Neural progenitor cell (in vitro differentiated cells): ENCODE measurements around the gene XPO4. TPM values are rescaled to one million over a fixed set of nuclear protein-coding genes. Genes with fewer than 3 reads are reported as not detected.
"Not testable (repeated sequence)": the region's sequence is repeated elsewhere in the genome, so short reads cannot be mapped to it uniquely, and the experiment has no call there.

ENCODE experiments used
- DNase-seq: peaks from one replicate; pipeline ENCODE4 v3.0.0-alpha.2; 2016; ENCODE audit warnings: low spot score
- H2AFZ ChIP-seq: fragments of 200-600 bp; sonication (generic); replicated peaks from 2 replicates; pipeline ENCODE4 v1.6.1; 2016; ENCODE audit warnings: antibody characterized with exemption
- H3F3A ChIP-seq: fragments of 200-600 bp; sonication (generic); 2 replicates; pipeline ENCODE4 v1.6.1; 2016; ENCODE audit warnings: antibody characterized with exemption, low read depth
- H3K27ac ChIP-seq: fragments of 200-600 bp; sonication (generic); 2 replicates; pipeline ENCODE4 v1.5.1; 2016; ENCODE audit warnings: mild to moderate bottlenecking
- H3K27me3 ChIP-seq: fragments of 200-600 bp; sonication (generic); 2 replicates; pipeline ENCODE4 v1.6.1; 2016; ENCODE audit warnings: mild to moderate bottlenecking, moderate library complexity
- H3K36me3 ChIP-seq: fragments of 200-600 bp; sonication (generic); 2 replicates; pipeline ENCODE4 v1.5.1; 2016
- H3K4me1 ChIP-seq: fragments of 200-600 bp; sonication (generic); 2 replicates; pipeline ENCODE4 v1.6.1; 2016; ENCODE audit warnings: mixed run types
- H3K4me2 ChIP-seq: fragments of 200-600 bp; sonication (generic); 2 replicates; pipeline ENCODE4 v1.6.1; 2016
- H3K4me3 ChIP-seq: fragments of 200-600 bp; sonication (generic); 2 replicates; pipeline ENCODE4 v1.5.1; 2016
- H3K79me2 ChIP-seq: fragments of 200-600 bp; sonication (generic); 2 replicates; pipeline ENCODE4 v1.6.1; 2016; ENCODE audit warnings: low read depth
- H3K9ac ChIP-seq: fragments of 200-600 bp; sonication (generic); 2 replicates; pipeline ENCODE4 v1.6.1; 2016
- H3K9me3 ChIP-seq: fragments of 200-600 bp; sonication (generic); 2 replicates; pipeline ENCODE4 v1.5.1; 2016; ENCODE audit warnings: low read depth
- H4K20me1 ChIP-seq: fragments of 200-600 bp; sonication (generic); 2 replicates; pipeline ENCODE4 v1.6.1; 2016; ENCODE audit warnings: low read depth
- H3K27ac Mint-ChIP-seq: 3 replicates; pipeline ENCODE4 v1.8.0; 2021; ENCODE audit warnings: mixed read lengths
- H3K27me3 Mint-ChIP-seq: 2 replicates; pipeline ENCODE4 v1.8.0; 2022; ENCODE audit warnings: low read depth, mild to moderate bottlenecking, inconsistent platforms, moderate library complexity, mixed read lengths; ENCODE audit not compliant: insufficient read depth
- H3K36me3 Mint-ChIP-seq: 3 replicates; pipeline ENCODE4 v1.8.0; 2021; ENCODE audit warnings: mixed read lengths
- H3K4me1 Mint-ChIP-seq: 3 replicates; pipeline ENCODE4 v1.8.0; 2021; ENCODE audit warnings: mixed read lengths
- H3K4me3 Mint-ChIP-seq: 3 replicates; pipeline ENCODE4 v1.8.0; 2021; ENCODE audit warnings: mild to moderate bottlenecking, moderate library complexity, mixed read lengths
- H3K9me3 Mint-ChIP-seq: 3 replicates; pipeline ENCODE4 v1.8.0; 2020; ENCODE audit warnings: mixed read lengths
- CTCF ChIP-seq: fragments of 200-600 bp; sonication (generic); IDR thresholded peaks from 2 replicates; pipeline ENCODE4 v1.5.1; 2017; ENCODE audit warnings: antibody characterized with exemption, mild to moderate bottlenecking
- EZH2 ChIP-seq: fragments of 200-600 bp; sonication (generic); IDR thresholded peaks from 2 replicates; pipeline ENCODE4 v1.6.1; 2017; ENCODE audit warnings: antibody characterized with exemption, mild to moderate bottlenecking, moderate library complexity
- EZH2phosphoT487 ChIP-seq: fragments of 200-600 bp; sonication (generic); IDR thresholded peaks from 2 replicates; pipeline ENCODE4 v1.6.1; 2017; ENCODE audit warnings: antibody characterized with exemption
- total RNA-seq: library from RNA; depleted of rRNA; stranded (reverse); fragments of >200 nt; gene quantifications from 2 replicates; pipeline ENCODE4 v1.2.3, GENCODE V29; 2015; ENCODE audit warnings: low replicate concordance

Gene XPO4
- total RNA-seq: 32.4 and 44.9 TPM in 2 replicates

- peaks cover 50% of the 10 kb centered on the region for H3K79me2 ChIP-seq
- peaks cover 4% of the 10 kb centered on the region for H3K27me3 Mint-ChIP-seq
- H3K4me1 Mint-ChIP-seq: peaks cover 12% of the 10 kb centered on the region
- TF ChIP-seq EZH2phosphoT487 (no peak), CTCF (no peak), EZH2 (no peak)
- no peaks in the 10 kb centered on the region for H4K20me1 ChIP-seq
- peak within 1 kb of the TSS; percentile 92 for H3K4me2 ChIP-seq
- H3K27me3 ChIP-seq: no peaks in the 10 kb centered on the region
- H3K4me3 ChIP-seq: peak within 1 kb of the TSS; percentile 86
- peaks cover 7% of the 10 kb centered on the region for H3K36me3 Mint-ChIP-seq
- H3K36me3 ChIP-seq: no peaks in the 10 kb centered on the region
- peak within 1 kb of the TSS; percentile 97 for H3K27ac Mint-ChIP-seq
- peaks cover 6% of the 10 kb centered on the region for H3F3A ChIP-seq
- H3K27ac ChIP-seq: peak within 1 kb of the TSS; percentile 86
- peak within 1 kb of the TSS; percentile 93 for H2AFZ ChIP-seq
- H3K9me3 Mint-ChIP-seq: no peaks in the 10 kb centered on the region
- H3K4me3 Mint-ChIP-seq: peak within 1 kb of the TSS; percentile 98
- peak within 1 kb of the TSS; percentile 85 for H3K9ac ChIP-seq
- H3K4me1 ChIP-seq: peaks cover 7% of the 10 kb centered on the region
- H3K9me3 ChIP-seq: no peaks in the 10 kb centered on the region
- DNase-seq: peak; percentile 92
Measured at GRCh38 chr13:20902438-20903163, at the start of gene XPO4. XPO4 (minus strand) TSS chr13:20902746; CDS start chr13:20902738, 8 bp downstream.

GRCh38 chr13:20948001-20948400 lies 45.5 kb upstream of the XPO4 start:
- H3K4me2 ChIP-seq, H3K36me3 Mint-ChIP-seq, H3K4me1 ChIP-seq, H3F3A ChIP-seq, H3K27ac Mint-ChIP-seq, H3K36me3 ChIP-seq, H2AFZ ChIP-seq, H3K4me1 Mint-ChIP-seq, H4K20me1 ChIP-seq, DNase-seq, H3K9ac ChIP-seq, H3K27ac ChIP-seq, H3K9me3 ChIP-seq, H3K4me3 ChIP-seq, H3K4me3 Mint-ChIP-seq, H3K79me2 ChIP-seq, H3K9me3 Mint-ChIP-seq: not testable (repeated sequence)
- H3K27me3 ChIP-seq: peaks cover 36% of the 10 kb centered on the region
- peaks cover 18% of the 10 kb centered on the region for H3K27me3 Mint-ChIP-seq

DNA sequence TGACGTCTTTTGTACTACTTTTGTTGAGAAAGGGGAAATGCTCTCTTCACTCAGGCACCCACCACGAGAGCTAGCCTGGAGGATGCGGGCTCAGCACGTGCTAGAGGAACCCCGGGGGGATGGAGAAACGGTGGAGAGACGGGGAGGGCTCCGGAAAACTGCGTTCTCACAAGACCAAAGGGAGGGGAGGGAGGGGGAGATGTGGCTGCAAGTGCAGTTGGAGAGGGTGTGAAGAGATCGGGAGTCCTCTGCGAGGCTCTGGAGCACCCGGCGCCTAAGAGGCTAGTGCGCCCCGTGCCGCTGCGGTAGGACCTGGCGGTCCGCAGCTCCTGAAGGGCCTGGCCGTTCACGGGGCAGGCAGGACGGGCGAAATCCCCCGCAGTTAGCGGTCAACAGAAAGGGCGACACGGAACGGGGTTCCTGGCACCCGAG lies 43.4 kb upstream of the XPO4 start:
- peaks cover 3% of the 10 kb centered on the region for H3K4me1 Mint-ChIP-seq
- Histone ChIP-seq H3K79me2 (no peaks in the 10 kb centered on the region), H3K4me3 (peak overlapping the region; percentile 29), H3K27me3 (peaks cover 36% of the 10 kb centered on the region), H3K4me2 (peak overlapping the region; percentile 76), H4K20me1 (no peaks in the 10 kb centered on the region), H3F3A (no peaks in the 10 kb centered on the region), H3K9me3 (no peaks in the 10 kb centered on the region), H2AFZ (peak overlapping the region; percentile 92), H3K4me1 (no peaks in the 10 kb centered on the region), H3K27ac (no peak overlapping the region), H3K36me3 (no peaks in the 10 kb centered on the region), H3K9ac (no peak overlapping the region)
- TF ChIP-seq EZH2phosphoT487 (no peak), CTCF (no peak), EZH2 (peak; percentile 55)
- DNase-seq: peak; percentile 34
- peaks cover 3% of the 10 kb centered on the region for H3K9me3 Mint-ChIP-seq
- peak overlapping the region; percentile 33 for H3K4me3 Mint-ChIP-seq
- no peak overlapping the region for H3K27ac Mint-ChIP-seq
- H3K36me3 Mint-ChIP-seq: no peaks in the 10 kb centered on the region
- peaks cover 21% of the 10 kb centered on the region for H3K27me3 Mint-ChIP-seq

DNA sequence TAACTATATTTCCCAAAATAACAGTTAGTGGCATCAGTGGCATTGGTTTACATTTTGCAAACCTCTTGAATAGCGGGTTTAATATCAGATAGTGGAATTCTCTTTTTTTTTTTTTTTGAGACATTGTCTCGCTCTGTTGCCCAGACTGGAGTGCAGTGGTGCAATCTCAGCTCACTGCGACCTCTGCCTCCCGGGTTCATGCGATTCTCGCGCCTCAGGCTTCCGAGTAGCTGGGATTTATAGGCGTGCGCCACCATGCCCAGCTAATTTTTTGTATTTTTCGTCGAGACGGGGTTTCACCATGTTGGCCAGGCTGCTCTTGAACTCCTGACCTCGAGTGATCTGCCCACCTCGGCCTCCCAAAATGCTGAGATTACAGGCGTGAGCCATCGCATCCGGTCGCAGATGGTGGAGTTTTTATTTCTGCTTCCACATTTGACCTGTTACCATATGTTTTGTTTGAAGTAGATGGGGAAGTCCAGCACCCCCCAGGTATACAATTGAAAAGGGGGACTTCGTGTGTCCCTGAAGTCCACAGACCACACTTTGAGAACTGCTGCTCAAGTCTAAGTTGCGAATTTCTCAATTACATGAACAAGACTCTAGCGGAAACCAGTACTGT lies 40.5 kb upstream of the XPO4 start:
- no peak for TF ChIP-seq EZH2phosphoT487
- TF ChIP-seq CTCF: no peak
- no peak for TF ChIP-seq EZH2
- no peaks in the 10 kb centered on the region for H3K36me3 Mint-ChIP-seq
- Histone ChIP-seq H4K20me1 (no peaks in the 10 kb centered on the region), H3K27me3 (peaks cover 36% of the 10 kb centered on the region), H3K79me2 (no peaks in the 10 kb centered on the region), H3K4me3 (no peak overlapping the region), H2AFZ (no peak overlapping the region), H3K4me1 (peaks cover 8% of the 10 kb centered on the region), H3K27ac (no peak overlapping the region), H3K9ac (no peak overlapping the region), H3F3A (no peaks in the 10 kb centered on the region), H3K36me3 (no peaks in the 10 kb centered on the region), H3K4me2 (no peak overlapping the region), H3K9me3 (no peaks in the 10 kb centered on the region)
- H3K27ac Mint-ChIP-seq: no peak overlapping the region
- no peaks in the 10 kb centered on the region for H3K9me3 Mint-ChIP-seq
- no peak overlapping the region for H3K4me3 Mint-ChIP-seq
- no peak for DNase-seq
- H3K27me3 Mint-ChIP-seq: peaks cover 17% of the 10 kb centered on the region
- peaks cover 3% of the 10 kb centered on the region for H3K4me1 Mint-ChIP-seq

DNA sequence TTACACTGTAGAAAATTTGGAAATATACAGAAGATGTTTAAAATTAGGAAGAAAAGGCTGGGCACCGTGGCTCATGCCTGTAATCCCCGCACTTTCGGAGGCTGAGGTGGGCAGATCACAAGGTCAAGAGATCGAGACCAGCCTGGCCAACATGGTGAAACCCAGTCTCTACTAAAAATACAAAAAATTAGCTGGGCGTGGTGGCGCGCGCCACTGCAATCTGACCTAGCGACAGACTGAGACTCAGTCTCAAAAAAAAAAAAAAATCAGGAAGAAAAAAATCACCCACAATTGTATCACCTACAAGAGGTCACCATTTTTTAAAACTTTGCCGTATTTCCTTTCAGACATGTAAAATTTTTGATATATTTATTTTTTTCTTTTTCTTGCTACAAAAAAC lies 38.0 kb upstream of the XPO4 start:
- not testable (repeated sequence) for H3K36me3 ChIP-seq, DNase-seq, H3K27me3 Mint-ChIP-seq, H3K79me2 ChIP-seq, H3K4me1 Mint-ChIP-seq, H2AFZ ChIP-seq, H3K4me2 ChIP-seq, H3K27ac ChIP-seq, H3K27ac Mint-ChIP-seq, H3K9me3 Mint-ChIP-seq, H3K9ac ChIP-seq, H3K9me3 ChIP-seq, H3K4me1 ChIP-seq, H3K4me3 ChIP-seq, H3K4me3 Mint-ChIP-seq, H3F3A ChIP-seq, H3K36me3 Mint-ChIP-seq, H4K20me1 ChIP-seq
- H3K27me3 ChIP-seq: peaks cover 13% of the 10 kb centered on the region
